SK-N-DZ (cell line): ENCODE measurements around the gene CALML6.

ENCODE experiments used
- DNase-seq: peaks from one replicate; pipeline ENCODE4 v3.0.0-alpha.2; 2015; ENCODE audit warnings: low spot score

CALML6 gene

DNA sequence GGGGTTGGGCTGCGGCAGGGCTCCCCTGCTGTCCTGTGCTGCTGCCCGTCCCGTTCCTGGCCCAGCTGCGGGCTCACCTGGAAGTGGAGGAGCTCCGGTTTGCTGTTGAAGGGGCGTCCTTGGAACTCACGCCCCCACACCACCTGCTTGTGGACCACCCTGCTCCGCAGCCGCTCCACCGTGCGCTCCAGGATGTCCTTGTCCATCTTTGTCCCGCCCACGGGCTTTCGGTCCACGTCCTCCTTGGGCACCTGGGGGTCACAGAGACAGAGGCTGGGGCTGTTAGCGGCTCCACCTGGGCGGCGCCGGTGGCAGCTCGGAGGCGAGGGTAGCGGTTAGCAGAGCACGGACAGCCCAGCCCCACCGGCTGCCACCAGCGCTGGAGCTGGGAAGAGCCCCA, 49.8 kb downstream of the CALML6 start:
- DNase-seq = no peak

DNA sequence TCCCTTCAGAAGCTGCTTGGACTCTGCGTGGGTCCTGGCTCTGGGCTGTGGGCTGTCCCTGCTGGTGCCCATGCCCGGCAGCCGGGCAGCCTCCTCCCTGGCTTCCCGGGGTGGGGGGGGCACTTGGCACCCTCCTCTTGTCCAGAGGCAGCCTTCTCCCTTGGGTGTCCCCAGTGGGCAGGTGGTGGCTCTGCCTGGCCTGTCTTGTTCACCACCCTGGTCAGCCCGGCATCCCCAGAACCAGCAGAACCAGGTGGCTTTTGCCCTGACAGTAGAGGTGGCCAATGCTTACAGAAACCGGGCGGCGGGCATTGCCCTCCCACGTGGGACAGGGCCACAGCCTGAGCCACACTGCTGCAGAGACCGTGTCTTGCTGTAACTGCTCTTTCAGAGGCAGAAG, 50.5 kb downstream of the CALML6 start:
- no peak for DNase-seq

DNA sequence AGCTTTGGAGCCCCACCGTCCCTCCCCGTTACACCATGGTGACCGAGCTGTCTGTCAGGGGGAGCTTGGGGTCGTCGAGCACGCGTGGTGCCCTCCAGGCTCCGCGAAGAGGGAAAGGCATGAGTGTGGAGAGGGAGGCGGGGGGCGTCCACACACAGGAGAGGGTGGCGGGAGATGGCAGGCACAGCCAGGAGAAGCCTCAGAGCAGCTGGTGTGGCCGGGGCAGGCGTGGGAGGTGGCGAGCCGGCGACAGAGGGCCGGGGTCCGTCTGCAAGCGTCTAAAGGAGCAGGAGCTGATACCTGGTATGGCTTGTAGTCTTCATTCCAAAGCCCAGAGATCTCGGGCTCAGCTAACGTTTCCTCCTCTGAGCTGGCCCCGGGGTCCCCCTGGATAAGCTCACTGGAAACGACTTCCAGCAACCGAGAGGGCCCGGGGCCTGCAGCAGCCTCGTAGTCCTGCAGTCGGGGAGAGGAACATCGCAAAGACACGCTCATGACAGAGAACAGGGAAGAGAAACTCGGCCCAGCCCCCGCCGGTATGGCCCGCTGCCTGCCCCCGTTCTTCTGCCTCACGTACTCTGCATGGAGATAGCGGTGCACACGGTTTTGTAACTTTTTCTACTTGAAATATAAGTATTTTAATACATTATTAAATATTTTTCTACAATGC, 51.1 kb downstream of the CALML6 start:
- no peak for DNase-seq
